GM18861 (cell line): ENCODE results near the gene EDEM1.
"Not testable (repeated sequence)": the region's sequence is repeated elsewhere in the genome, so short reads cannot be mapped to it uniquely, and the experiment has no call there.

Experiments used
- ATAC-seq: cut with Tn5 transposase; IDR thresholded peaks from one replicate; pipeline ENCODE4 v1.9.1; 2021; ENCODE audit not compliant: unreplicated experiment

EDEM1 gene

DNA sequence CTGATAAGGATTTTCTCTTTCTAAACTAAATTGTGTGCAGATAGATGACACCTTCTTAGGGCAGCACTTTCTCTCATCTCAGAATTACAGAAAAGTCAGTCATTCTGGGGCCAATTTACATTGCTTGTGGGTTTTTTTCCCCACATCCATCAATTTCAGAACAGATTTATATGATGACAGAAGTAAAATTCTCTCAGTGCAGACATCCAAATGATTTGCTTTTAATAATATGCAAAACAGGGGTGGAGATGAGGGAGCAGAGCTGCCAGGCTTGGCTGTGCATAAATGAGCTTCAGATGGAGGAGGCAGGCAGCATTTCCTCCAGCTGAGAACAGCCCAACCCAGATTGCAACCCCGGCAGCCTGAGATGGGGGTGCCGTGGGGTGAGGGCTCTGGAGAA, 44.0 kb downstream of the EDEM1 start:
- no peak for ATAC-seq

DNA sequence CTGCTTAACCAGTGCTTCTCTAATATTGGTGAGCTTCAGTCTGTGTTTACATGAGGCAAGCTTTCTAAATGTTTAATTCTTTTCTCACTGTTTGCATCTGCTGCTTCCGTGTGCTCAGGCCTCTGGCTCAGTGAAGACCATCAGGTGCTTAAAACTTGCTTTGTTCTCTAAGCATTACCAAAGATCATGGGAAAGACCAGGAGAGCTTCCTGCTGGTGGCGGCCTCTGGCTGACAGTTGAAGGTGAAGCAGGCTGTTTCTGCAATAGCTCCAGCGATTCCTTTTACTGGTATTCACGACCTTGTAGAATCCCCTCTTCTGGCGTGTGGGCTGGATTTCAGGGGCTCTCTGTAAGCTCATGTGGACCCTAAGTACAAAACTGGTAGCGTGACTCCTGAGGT, 45.1 kb downstream of the EDEM1 start:
- ATAC-seq, result no peak

DNA sequence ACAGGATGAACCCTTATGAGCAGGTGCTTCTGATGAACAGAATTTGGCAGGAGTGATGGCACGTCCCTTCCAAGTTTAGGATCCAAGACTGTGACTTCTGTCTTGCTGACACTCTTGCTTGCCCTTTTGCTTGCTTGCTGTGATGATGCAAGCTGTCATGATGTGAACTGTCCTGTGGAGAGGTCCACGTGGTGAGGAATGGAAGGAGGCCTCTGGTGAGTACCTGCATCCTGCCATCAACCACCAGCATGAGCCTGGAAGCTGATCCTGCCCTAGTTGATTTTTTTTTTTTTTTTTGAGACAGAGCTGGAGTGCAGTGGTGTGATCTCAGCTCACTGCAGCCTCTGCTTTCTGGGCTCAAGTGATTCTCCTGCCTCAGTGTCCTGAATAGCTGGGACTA, 45.5 kb downstream of the EDEM1 start:
- ATAC-seq, result no peak

DNA sequence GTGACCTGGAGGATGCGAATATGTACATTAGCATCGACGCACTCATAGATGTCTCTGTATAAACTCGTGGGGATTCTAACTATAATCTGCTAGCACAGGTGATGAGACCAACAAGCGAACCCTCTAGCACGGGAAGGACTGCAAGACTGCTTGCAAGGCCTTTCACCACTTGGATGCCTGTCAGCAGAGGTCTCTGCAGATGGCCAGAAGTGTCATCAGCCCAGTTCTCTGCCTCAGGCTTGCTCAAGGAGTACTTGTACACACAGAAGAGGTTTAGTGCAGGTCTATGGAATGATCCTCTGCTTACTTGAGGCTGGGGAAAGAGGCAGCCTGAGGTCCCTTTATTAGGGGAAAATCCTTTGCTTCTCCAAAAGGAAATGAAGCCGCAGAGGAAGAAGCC, 48.1 kb downstream of the EDEM1 start:
- no peak for ATAC-seq

DNA sequence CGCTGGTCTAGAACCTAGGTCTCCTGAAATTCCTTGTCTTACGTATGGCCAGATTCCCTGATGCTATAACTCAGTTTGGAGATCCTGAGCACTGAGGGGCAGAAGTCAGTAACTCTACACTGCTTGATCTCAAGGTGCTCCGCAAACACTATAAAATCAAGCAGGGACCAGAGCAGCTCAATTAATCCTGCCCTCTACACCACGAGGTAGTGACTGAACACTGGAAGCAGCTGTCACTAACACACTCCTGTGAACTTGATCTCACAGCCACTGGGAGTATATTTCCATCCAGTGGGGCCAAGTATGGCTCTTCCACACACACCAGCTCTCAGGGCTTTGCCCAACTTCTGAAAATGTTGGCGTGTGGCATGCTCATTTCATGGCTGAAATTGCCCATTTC, 51.0 kb downstream of the EDEM1 start:
- no peak for ATAC-seq

DNA sequence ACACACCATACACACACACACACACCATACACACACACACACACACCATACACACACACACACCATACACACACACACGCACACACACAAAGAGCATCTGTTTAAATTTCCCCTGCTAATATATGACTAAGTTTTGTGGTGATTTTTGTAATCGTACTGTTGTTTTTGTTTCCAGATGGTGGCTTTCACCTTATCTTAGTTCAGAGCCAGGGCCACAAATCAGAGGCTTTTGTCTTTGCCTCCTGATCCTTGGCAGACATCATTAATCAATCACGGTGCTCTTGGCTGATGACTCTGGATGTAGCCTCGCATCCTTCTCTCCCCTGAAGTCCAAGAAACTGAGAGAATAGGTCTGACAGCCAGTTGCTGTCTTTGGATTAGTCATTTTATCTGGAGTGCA, 52.1 kb downstream of the EDEM1 start:
- ATAC-seq, result no peak

DNA sequence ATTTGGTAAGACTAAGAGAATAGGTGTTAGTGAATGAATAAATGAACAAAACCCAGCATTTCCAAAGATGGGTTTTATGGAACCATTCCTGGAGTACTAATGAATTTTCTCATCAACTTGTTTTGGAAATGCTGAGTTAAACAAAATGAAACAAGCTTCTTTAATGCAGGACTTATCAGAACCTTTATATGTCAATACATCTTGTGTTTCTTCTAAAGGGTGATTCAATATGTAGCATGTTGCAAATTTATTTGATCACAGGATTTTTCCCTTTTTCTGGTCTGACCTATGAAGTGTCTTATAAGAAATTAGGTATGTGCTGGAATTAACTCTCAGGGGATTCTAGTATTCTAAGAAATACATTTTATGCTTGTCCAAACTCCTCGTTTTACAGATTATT, 53.2 kb downstream of the EDEM1 start:
- no peak for ATAC-seq

DNA sequence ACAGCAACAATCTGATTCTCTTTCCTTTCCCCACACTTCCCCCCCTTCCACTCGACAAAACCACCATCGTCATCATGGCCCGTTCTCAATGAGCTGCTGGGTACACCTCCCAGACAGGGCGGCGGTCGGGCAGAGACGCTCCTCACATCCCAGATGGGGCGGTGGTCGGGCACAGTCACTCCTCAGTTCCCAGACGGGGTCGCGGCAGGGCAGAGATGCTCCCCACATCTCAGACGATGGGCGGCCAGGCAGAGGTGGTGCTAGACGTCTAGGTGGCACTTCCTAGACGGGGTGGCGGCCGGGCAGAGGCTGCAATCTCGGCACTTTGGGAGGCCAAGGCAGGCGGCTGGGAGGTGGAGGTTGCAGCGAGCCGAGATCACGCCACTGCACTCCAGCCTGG, 55.3 kb downstream of the EDEM1 start:
- not testable (repeated sequence) for ATAC-seq

DNA sequence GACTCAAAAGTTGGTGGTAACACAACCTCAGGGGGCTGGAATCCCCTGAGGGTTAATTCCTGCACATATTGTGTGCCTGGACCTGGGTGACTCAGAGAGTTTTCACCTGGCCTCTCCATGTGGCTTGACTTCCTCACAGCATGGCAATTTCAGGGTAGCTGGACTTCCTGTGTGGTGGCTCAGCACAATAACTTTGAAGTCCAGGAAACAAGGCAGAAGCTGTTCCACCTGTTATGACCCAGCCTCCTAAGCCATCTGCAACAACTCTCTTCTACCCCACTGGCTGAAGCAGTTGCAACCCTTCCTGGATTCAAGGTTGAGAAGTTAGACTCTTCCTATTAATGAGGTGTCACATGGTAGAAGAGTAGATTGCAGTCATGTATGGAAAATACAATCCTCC, 58.4 kb downstream of the EDEM1 start:
- no peak for ATAC-seq

DNA sequence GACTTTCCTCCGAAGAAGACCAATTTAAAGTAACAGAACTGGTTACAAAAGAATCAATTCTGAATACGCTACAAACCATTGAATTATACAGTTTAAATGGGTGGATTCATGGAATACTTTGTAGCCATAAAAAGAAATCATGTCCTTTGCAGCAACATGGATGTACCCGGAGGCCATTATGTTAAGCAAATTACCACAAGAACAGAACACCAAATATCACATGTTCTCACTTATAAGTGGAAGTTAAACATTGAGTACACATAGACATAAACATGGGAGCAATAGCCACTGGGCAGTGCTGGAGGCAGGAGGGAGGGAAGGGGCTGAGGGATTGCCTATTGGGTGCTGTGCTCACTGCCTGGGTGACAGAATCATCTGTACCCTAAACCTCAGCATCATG, 61.3 kb downstream of the EDEM1 start:
- ATAC-seq, result no peak

DNA sequence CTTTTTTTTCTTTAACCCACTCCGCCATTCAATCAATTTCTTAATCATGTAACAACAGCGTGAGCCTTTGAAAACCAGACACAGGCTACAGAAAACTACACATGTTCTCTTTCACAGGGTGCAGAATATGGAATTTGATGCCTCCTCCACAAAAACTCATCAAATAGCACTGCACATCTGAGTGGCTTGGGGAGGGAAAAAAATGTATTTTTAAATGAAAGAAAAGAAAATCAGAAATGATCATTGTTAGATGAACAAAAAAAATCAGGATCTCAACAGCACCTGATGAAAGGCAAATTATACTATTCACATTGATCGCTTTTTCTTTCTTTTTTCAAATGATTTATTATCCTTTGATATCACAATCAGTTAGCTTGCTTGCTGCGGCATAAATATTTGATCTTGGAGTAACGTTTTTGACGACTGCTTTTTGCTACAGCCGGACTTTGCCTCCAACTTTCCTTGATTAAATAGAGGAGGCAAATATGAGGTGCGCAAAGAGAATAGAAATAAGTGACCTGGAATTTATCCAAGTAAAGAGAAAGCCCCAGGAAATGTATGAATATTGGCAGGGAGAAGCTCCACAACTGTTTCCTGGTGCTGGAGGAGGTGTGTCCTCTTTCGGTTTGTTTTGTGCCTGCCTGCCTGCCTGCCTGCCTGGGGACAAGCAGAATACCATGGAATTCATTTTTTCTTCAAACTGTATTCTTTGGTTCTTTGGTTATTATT, 63.1 kb downstream of the EDEM1 start:
- no peak for ATAC-seq

DNA sequence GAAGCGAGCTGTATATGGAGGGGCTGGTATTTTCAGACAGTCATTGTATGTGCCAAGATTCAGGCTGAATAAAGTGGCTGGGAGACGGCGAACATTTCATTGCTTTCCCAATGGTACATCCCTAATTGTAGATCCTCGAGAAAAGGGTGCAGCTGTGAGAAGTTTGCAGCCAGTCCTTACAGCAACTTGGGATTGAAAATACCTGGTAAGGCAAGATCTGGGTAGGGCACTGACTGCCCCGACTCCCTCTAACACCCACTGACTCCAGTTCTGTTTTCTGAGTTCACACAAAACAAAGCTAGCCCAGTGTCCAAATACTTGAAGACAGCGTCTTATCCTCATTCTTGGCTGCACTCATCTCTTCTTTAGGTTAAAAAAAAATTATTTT, 63.7 kb downstream of the EDEM1 start:
- ATAC-seq, result no peak

DNA sequence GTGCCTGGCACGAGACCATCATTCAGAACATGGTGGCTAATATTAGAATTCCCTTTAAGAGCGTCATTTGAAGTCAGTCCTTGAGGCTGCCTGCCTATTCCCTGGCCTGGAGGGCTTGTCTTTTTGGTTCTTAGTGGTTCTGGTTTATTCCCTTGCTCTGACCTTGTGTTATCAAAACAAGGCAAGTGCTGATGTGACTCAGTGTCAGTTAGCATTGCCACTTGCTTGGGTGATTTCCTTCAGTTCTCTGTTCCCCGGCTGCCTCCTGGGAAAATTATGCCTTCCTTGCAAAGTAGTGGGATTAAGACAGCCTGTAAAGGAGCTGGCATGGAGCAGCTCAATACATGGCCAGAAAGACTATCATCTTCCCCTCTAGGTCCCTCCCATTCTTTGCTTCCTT, 64.6 kb downstream of the EDEM1 start:
- ATAC-seq, result no peak

DNA sequence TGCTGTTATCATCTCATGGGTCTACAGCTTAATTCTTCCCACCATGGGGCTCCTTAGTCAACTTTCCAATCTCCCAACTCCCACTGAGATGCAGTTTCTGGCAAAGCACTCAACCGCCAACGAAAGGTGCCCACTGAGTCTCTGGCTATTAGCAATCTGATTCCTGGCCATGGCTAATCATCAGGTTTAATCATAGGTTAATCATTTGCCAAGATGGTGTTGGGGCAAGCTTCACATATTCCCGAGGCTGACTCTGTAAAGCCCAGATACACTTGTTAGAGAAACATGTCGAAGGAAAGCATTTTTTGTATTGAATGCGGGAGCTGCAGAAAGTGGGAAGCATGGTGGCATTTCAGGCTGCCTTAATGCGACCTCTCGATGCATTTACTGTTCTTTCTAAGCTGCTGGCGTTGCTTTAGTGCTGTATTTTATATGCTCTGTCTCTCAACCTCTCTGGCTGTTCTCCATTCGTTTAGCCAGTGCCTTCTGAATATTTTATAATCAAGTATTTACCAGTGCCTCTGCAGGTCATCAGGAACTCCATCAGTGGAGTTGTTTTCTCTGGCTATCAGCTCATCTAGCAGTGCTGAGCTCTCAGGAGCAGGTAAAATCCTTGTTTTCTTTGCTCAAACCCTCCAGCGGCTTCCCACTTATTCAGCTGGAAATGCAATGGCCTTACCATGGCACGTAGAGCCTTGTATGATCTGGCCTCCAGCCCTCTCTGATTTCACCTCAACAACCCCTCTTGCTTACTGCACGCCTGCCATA, 67.0 kb downstream of the EDEM1 start:
- no peak for ATAC-seq

DNA sequence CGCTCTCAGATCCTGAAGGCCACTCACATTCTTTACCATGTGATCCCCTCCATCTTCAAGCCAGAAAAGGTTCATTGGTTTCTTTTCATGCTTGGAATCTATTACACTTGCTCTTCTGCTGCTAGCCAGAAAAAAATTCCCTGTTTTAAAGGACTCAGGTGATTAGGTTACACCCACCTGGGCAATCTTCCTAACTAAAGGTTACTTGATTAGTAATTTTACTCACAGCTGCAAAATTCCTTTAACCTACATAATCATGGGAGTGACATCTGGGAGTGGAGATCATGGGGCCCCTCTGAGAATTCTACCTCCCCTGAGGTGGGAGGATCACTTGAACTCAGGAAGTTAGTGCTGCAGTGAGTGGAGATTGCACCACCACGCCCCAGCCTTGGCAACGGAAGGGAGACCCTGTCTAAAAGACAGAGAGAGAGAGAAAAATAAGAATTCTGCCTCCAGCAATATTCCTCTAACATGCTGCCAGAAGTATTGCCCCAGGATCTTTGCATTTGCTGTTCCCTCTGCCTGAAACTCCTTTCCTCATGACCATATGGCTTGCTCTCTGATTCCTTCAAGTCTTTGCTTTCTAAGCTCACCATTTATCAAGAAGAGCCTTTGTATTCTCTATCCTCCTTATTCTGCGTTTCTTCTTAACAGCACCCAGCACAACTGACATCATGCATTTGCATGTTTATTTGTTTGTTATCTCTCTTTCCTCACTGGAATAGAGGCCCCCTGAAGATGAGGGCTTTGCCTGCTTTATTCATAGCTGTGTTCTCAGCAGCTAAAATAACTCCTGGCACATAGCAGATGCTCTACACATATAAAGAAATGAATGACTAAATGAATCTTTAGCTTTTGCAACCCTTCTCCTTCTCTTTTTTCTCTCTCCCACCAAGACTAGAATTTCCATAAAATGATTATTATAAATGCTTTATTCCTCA, 68.2 kb downstream of the EDEM1 start:
- ATAC-seq, result no peak

DNA sequence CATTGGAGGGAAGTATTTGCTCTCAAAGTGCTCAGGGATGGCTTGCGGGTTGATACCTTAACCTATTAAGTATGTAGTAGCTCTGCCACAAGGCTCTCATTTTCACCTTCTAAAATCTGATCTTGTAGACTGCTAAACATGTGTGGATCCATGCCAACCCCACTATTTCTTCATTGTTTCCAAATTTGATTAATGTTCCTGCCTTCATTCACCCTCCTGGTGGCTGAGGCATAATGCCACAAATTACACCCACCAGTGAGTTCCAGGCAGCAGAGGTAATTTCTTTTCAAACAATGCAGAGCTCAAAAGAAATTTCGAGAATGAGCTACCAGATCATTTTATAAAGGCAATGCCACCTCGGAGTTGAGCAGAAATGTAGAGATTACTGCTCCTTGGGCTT, 71.0 kb downstream of the EDEM1 start:
- ATAC-seq, result no peak

DNA sequence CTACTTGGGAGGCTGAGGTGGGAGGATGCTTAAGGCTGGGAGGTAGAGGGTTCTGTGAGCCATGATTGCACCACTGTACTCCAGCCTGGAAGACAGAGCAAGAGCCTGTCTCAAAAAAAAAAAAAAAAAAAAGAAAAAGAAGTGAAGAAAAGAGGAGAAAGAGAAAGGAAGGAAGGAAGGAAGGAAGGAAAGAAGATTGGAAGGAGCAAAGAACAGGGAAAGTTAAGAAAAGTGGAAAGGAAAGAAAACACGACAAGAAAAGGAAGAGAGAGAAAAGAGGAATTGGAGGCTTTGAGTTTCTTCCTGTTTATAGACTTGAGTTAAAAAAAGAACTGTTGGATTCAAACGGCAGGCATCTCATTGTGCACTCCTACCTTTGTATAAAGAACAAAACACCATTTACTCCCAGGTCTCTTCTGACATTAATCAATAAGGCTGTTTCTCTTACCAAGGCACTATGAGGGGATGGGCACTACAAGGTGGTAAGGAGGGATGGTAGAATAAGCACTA, 73.5 kb downstream of the EDEM1 start:
- ATAC-seq, result no peak

DNA sequence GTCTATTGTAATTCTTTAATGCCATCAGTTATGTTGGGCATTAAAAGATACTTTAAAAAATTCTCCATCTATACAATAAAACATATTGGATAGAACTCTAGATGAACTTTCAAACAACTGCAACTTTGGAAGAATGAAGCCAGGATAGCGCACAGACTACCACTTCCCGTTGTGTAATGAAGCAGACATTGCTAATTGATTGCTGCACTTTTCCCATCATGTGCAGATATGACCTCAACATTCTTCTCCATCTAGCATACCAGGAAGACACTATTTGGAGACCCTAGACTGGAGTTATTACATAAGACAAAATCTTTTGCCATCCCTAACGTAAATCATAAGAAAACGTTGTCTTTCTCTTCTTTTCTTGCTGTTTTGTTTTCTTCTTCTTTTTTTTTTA, 75.0 kb downstream of the EDEM1 start:
- no peak for ATAC-seq

DNA sequence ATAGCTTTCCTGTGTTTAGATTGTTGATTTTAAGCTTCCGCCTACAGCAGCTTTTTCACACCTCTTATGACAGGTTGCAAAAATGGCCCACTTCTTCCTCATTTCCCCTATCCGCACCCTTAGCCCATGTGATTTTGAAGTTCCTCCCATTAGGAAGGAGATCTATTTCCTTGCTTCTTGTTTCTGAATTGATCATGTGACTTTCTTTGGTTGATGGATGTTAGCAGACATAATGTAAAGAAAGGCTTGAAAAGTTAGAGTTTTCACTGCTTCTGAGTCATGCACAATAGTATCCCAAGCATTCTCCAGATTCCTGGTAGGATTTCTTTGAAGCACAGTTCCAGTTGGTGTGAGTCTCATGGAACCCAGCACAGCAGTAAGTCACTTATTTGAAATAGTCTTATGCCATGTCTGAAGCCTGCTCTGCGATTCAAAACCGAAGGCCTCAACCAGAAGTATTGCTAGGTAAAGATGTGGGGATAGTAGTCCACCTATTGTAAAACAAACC, 76.6 kb downstream of the EDEM1 start:
- ATAC-seq, result no peak

DNA sequence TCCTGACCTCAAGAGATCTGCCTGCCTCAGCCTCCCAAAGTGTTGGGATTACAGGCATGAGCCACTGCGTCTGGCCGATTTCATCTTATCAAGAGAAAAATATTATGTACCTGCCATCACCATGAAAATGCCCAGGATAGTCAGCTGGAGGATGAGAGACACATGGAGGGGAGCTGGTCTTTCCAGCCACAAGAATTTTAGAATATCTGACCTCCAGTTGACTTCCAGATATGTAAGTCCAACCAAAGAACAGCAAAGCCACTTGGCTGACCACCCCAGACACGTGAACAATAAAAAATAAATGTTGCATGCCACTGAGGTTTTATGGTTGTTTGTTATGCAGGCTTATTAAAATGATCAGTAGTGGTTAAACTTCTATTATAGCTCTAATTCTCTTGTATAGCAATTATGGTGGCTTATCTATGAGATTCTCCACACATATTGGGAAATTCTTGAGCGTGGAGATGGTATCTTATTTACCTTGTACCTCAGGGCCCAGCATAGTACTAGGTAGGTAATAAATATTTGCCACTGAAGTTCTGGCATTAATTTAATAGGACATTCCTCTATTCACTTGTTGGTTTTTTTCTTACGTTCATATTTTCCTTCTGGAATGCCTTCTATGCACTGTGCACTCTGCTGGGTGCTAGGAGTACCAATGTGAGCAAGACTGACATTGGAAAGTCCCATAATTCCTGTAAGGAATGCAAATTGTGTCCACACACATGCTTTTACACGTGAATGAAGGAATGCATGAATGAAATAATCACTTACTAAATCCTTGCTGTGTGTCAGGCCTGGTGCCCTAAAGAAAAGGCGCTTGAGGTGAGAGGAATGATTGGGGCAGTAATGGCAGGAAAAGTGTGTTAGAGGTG, 77.6 kb downstream of the EDEM1 start:
- ATAC-seq, result no peak
